CD4-positive, alpha-beta T cell (primary cell): ENCODE results near the gene TAOK1. TPM values are rescaled to one million over a fixed set of nuclear protein-coding genes. Genes with fewer than 3 reads are reported as not detected.

ENCODE experiments used
- ATAC-seq: fragments of 200-7000 bp; cut with Tn5 transposase; one replicate; pipeline ENCODE4 v1.10.0; 2022; ENCODE audit warnings: mild to moderate bottlenecking; ENCODE audit not compliant: poor library complexity
- CTCF ChIA-PET: fragments of 350-600 bp; sonication (Branson Sonifier 250); formaldehyde crosslinking; loops from one replicate; lab custom pipeline; 2021; ENCODE audit warnings: antibody characterized with exemption, inconsistent platforms; lab: Charles Lee
- POLR2A ChIA-PET: fragments of 350-600 bp; sonication (Branson Sonifier 250); formaldehyde crosslinking; loops from one replicate; lab custom pipeline; 2021; ENCODE audit warnings: antibody characterized with exemption, inconsistent platforms; lab: Charles Lee
- DNase-seq, 14 experiments: peaks; one replicate each; pipeline ENCODE4 v3.0.0-alpha.2; 2013 to 2020; ENCODE audit warnings: mixed read lengths in 2 of 14
- H3K27ac ChIP-seq, 2 donors: one replicate each; pipeline versions ENCODE4 v1.5.1 to v1.7.0; 2013; ENCODE audit warnings: low read length in 2 of 2, low read depth in 1 of 2, mild to moderate bottlenecking in 1 of 2
- H3K27me3 ChIP-seq, 2 experiments: 1 replicate in 1 of 2; 2 replicates in 1 of 2; pipeline versions ENCODE4 v1.6.1 to v1.7.0; 2013; ENCODE audit warnings: low read length in 2 of 2, control low read depth in 1 of 2, mild to moderate bottlenecking in 1 of 2, moderate library complexity in 1 of 2; ENCODE audit not compliant: insufficient read depth in 2 of 2, control insufficient read depth in 1 of 2
- H3K36me3 ChIP-seq: one replicate; pipeline ENCODE4 v1.6.1; 2013; ENCODE audit warnings: low read length, control low read depth; ENCODE audit not compliant: insufficient read depth
- H3K4me1 ChIP-seq: one replicate; pipeline ENCODE4 v1.6.1; 2013; ENCODE audit warnings: low read length, control low read depth; ENCODE audit not compliant: insufficient read depth
- H3K4me3 ChIP-seq: one replicate; pipeline ENCODE4 v1.5.1; 2013; ENCODE audit warnings: mild to moderate bottlenecking, low read length, moderate library complexity
- H3K9me3 ChIP-seq, 2 experiments: 1 replicate in 1 of 2; 2 replicates in 1 of 2; pipeline versions ENCODE4 v1.6.1 to v1.7.0; 2013; ENCODE audit warnings: low read length in 2 of 2, mild to moderate bottlenecking in 2 of 2, control low read depth in 1 of 2, moderate library complexity in 1 of 2; ENCODE audit not compliant: control insufficient read depth in 1 of 2, insufficient read depth in 1 of 2
- H3K27ac Mint-ChIP-seq: one replicate; pipeline ENCODE4 v1.8.0; 2020; ENCODE audit warnings: mixed read lengths
- H3K27me3 Mint-ChIP-seq: one replicate; pipeline ENCODE4 v1.8.0; 2021; ENCODE audit warnings: mixed read lengths
- H3K36me3 Mint-ChIP-seq: one replicate; pipeline ENCODE4 v1.8.0; 2021; ENCODE audit warnings: low read depth, mixed read lengths
- H3K4me1 Mint-ChIP-seq: one replicate; pipeline ENCODE4 v1.8.0; 2021; ENCODE audit warnings: low read depth, mixed read lengths
- H3K4me3 Mint-ChIP-seq: one replicate; pipeline ENCODE4 v1.8.0; 2020; ENCODE audit warnings: mild to moderate bottlenecking, mixed read lengths
- H3K9me3 Mint-ChIP-seq: one replicate; pipeline ENCODE4 v1.8.0; 2020; ENCODE audit warnings: mixed read lengths
- intact Hi-C, 2 experiments: fragments of 100-400 bp; cut with DNase I in 1 of 2; cut with micrococcal nuclease in 1 of 2; formaldehyde crosslinking; loops; one replicate each; pipeline versions ENCODE4 v1.15.1 to v1.9.0; 2023 to 2025; cut with DNase I, micrococcal nuclease
- total RNA-seq, 174 experiments: library from RNA in 2 of 174; stranded (reverse) in 2 of 174; gene quantifications; one replicate each; pipeline ENCODE4 v1.2.3 and lab custom pipeline; 2021 to 2026
- TF ChIP-seq, protein P1 (sequence below): fragments of 200-600 bp; IDR thresholded peaks from one replicate; pipeline ENCODE4 v1.8.0; 2022; ENCODE audit warnings: antibody characterized with exemption, mild to moderate bottlenecking

Gene TAOK1
- total RNA-seq, 2 experiments from 2014 or later = 33.1 to 33.8 TPM

DNA sequence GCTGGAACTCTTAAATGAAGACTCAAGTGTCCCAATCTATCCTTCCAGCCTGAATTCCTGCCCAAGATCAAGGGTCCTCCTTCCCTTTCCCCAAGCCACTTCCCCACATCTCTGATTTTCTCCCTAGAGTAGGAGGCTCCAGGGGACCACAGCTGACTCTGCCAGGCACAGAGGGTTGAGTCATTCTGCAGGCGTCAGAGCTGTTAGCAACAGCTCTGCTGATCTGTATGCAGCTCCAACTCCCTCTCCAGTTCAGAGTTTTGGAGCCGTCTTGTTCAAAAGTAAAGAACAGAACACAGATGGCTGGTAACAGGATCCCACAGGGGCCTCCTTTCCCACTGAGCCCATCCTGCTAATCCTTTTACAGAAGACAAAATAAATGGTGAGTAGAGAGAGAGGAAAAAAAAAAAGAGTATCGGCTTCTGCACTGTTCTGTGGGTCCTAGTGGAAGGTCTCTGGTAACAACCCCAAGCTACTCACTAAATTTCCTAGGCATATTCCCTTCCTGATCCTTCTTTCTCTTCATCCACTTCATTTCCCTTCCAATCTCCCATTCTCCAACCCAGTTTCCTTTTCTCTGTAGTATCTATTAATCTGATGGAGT, 13.4 kb upstream of the TAOK1 start:
- H3K27ac ChIP-seq = no peak overlapping the region
- no peak overlapping the region for H3K27ac Mint-ChIP-seq
- TF ChIP-seq, protein P1, sequence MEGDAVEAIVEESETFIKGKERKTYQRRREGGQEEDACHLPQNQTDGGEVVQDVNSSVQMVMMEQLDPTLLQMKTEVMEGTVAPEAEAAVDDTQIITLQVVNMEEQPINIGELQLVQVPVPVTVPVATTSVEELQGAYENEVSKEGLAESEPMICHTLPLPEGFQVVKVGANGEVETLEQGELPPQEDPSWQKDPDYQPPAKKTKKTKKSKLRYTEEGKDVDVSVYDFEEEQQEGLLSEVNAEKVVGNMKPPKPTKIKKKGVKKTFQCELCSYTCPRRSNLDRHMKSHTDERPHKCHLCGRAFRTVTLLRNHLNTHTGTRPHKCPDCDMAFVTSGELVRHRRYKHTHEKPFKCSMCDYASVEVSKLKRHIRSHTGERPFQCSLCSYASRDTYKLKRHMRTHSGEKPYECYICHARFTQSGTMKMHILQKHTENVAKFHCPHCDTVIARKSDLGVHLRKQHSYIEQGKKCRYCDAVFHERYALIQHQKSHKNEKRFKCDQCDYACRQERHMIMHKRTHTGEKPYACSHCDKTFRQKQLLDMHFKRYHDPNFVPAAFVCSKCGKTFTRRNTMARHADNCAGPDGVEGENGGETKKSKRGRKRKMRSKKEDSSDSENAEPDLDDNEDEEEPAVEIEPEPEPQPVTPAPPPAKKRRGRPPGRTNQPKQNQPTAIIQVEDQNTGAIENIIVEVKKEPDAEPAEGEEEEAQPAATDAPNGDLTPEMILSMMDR = no peak
- no peaks in the 10 kb centered on the region for H3K27me3 ChIP-seq
- H3K27me3 Mint-ChIP-seq = no peaks in the 10 kb centered on the region
- POLR2A ChIA-PET = no interaction called here
- H3K9me3 Mint-ChIP-seq = no peaks in the 10 kb centered on the region
- ATAC-seq (no peak), DNase-seq (no peak)
- no peaks in the 10 kb centered on the region for H3K36me3 Mint-ChIP-seq
- CTCF ChIA-PET = no interaction called here
- H3K9me3 ChIP-seq = no peaks in the 10 kb centered on the region
- intact Hi-C loops = no loop called here
- no peak overlapping the region for H3K4me3 ChIP-seq
- H3K4me1 Mint-ChIP-seq = no peaks in the 10 kb centered on the region
- H3K4me1 ChIP-seq = no peaks in the 10 kb centered on the region
- H3K36me3 ChIP-seq = no peaks in the 10 kb centered on the region
- no peak overlapping the region for H3K4me3 Mint-ChIP-seq

DNA sequence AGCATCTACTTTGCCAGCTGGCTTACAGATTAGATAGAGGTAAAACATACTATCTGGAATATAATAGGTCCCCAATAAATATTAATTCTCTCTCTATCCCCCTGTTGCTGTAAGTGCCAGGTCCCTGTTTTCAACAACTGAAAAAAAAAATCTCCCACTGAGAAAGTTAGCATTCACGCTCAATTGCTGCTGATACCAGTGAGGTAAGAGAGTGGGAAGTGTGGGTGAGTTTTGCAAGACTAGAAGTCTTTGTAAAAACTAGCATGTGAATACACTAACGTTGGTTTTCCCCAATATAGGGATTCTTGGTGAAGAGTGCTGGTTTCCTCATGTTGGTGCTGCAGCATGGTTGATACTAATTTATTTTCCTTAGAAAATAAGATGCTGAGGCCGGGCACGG, 11.7 kb upstream of the TAOK1 start:
- no peaks in the 10 kb centered on the region for H3K4me1 Mint-ChIP-seq
- Histone ChIP-seq H3K9me3 (no peaks in the 10 kb centered on the region), H3K36me3 (no peaks in the 10 kb centered on the region), H3K4me1 (no peaks in the 10 kb centered on the region), H3K27me3 (no peaks in the 10 kb centered on the region), H3K4me3 (no peak overlapping the region), H3K27ac (no peak overlapping the region)
- ChIA-PET POLR2A (no interaction called here), CTCF (no interaction called here)
- H3K36me3 Mint-ChIP-seq = no peaks in the 10 kb centered on the region
- no peak overlapping the region for H3K27ac Mint-ChIP-seq
- H3K27me3 Mint-ChIP-seq = no peaks in the 10 kb centered on the region
- intact Hi-C loops = no loop called here
- DNase-seq (no peak), ATAC-seq (no peak)
- H3K9me3 Mint-ChIP-seq = no peaks in the 10 kb centered on the region
- TF ChIP-seq, protein P1 = no peak
- H3K4me3 Mint-ChIP-seq = no peak overlapping the region

DNA sequence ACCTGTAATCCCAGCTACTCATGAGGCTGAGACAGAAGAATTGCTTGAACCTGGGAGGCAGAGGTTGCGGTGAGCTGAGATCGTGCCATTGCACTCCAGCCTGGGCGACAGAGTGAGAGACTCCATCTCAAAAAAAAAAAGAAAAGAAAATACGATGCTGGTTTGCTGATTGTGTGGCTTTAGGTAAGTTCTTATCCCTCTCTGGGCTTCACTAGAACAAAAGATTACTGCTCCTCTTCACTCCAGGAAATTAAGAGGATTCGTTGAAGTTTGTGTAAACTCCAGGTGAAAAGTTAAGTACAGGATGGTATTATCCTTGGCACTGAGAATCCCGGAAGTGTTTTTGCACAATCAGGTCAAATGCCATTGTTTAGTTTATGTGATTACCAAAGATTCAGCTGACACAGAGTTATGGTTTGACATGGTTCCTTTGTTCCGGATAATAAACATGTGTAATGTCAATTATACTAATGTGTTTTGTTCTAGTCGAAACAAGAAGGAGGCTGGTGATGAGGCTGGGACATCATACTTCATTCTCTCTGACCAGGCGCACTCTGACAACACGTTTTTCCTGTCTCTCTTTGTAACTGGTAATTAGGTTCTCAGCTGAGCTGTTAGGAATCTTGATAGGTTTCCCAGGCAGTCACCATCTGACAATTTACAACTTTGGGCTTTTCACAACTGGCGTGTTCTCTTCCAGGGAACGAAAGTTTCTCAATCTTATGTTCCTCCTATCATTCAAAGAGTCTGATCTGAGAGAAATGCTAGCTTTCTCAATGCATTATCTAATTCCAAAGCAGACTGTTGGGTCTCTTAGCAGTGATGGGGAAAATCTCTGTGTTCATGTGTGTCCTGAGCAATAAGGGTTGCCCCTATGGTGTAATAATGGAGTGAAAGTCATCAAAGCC, 10.8 kb upstream of the TAOK1 start:
- TF ChIP-seq, protein P1 = no peak
- H3K27me3 ChIP-seq = no peaks in the 10 kb centered on the region
- no peaks in the 10 kb centered on the region for H3K4me1 ChIP-seq
- Mint-ChIP-seq H3K27me3 (no peaks in the 10 kb centered on the region), H3K9me3 (no peaks in the 10 kb centered on the region), H3K4me3 (no peak overlapping the region), H3K36me3 (no peaks in the 10 kb centered on the region), H3K27ac (no peak overlapping the region), H3K4me1 (no peaks in the 10 kb centered on the region)
- POLR2A ChIA-PET = no interaction called here
- no peaks in the 10 kb centered on the region for H3K36me3 ChIP-seq
- CTCF ChIA-PET = interaction anchor here (1.0 kb wide), 1 partner anchor 9 kb away, joined by 3 read pairs; no protein-coding TSS in a partner anchor
- no peak for ATAC-seq
- no peak for DNase-seq
- H3K9me3 ChIP-seq = no peaks in the 10 kb centered on the region
- H3K27ac ChIP-seq = no peak overlapping the region
- no peak overlapping the region for H3K4me3 ChIP-seq
- intact Hi-C loops = no loop called here
